Measurements from ENCODE around the gene XRRA1.

DNA sequence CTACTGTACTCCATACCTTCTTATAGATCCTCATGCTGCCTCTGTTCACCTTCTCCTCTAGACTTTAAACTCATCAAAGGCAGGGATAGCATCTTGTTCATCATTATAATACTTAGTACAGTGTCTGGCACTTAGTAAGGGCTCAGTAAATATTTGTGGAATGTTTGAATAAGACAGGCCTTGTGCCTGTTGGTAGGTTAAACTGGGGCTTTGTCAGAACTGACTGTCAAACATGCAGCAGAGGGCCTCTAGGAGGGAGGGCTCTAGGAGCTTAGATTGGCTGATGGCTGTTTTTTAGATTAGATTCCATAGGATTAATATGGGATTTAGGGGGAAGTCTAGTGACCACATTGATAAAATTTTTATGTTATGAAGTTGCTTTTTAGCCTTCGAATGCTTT, 129.5 kb downstream of the XRRA1 start:
- TF ChIP-seq POLR2A (IDR thresholded peaks at IDR 0.05; ENCODE audit: low read length) (no peak), GATA1 (IDR thresholded peaks at IDR 0.05; ENCODE audit: low read depth, low read length) (no peak)
